Measurements from ENCODE around the gene RDH8.

GRCh38 chr19:10007371-10008183, 5.7 kb upstream of the RDH8 start:
- TF ChIP-seq FOXM1 (IDR thresholded peaks at IDR 0.05; ENCODE audit: low read depth) (no peak), CTCF (IDR thresholded peaks at IDR 0.05) (no peak), EZH2phosphoT487 (IDR thresholded peaks at IDR 0.05; ENCODE audit: borderline replicate concordance, low read depth) (no peak), FOSL2 (IDR thresholded peaks at IDR 0.05; ENCODE audit: borderline replicate concordance, low read depth) (no peak), USF1 (IDR thresholded peaks at IDR 0.05; ENCODE audit: borderline replicate concordance, low read depth) (no peak), MXI1 (IDR thresholded peaks at IDR 0.05; ENCODE audit: low read depth, low read length) (no peak), GABPA (IDR thresholded peaks at IDR 0.05; ENCODE audit: low read depth) (no peak), EP300 (IDR thresholded peaks at IDR 0.05; ENCODE audit: borderline replicate concordance in 1 of 2, low read depth in 1 of 2, low read length in 1 of 2) (no peak)

All from SK-N-SH (cell line).